ENCODE results near the gene POU3F1.

The POU3F1 gene

DNA sequence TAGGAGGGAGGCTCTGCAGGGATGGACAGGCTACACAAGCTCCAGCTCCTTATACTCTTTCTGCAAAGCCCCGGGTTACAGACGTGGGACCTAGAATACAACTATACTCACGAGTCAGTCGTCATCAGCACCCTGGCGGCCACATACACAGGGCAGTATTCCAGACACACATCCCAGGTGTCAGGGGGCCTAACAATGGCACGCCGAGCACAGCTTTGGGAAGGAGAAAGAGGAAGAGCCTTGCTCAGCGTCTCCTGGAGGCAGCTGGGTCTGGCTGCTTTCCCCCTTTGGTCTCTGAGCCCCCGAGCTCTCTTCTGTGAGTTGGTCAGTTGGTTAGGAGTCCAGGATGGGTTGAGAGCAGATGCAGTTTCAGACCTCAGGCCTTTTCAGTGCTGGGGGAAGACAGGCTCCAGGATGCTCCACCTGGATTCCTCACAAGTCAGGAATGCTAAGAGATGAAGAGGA, 4.5 kb upstream of the POU3F1 start:
- TF ChIP-seq, protein P1, sequence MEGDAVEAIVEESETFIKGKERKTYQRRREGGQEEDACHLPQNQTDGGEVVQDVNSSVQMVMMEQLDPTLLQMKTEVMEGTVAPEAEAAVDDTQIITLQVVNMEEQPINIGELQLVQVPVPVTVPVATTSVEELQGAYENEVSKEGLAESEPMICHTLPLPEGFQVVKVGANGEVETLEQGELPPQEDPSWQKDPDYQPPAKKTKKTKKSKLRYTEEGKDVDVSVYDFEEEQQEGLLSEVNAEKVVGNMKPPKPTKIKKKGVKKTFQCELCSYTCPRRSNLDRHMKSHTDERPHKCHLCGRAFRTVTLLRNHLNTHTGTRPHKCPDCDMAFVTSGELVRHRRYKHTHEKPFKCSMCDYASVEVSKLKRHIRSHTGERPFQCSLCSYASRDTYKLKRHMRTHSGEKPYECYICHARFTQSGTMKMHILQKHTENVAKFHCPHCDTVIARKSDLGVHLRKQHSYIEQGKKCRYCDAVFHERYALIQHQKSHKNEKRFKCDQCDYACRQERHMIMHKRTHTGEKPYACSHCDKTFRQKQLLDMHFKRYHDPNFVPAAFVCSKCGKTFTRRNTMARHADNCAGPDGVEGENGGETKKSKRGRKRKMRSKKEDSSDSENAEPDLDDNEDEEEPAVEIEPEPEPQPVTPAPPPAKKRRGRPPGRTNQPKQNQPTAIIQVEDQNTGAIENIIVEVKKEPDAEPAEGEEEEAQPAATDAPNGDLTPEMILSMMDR (IDR thresholded peaks at IDR 0.05; ENCODE audit: low read depth, low read length) = no peak
- no peak for DNase-seq (ENCODE audit: low read depth in 2 of 2)
- H3K4me3 ChIP-seq (replicated peaks in 1 of 2; ENCODE audit: low read depth in 2 of 2, low read length in 2 of 2) = no peak overlapping the region

DNA sequence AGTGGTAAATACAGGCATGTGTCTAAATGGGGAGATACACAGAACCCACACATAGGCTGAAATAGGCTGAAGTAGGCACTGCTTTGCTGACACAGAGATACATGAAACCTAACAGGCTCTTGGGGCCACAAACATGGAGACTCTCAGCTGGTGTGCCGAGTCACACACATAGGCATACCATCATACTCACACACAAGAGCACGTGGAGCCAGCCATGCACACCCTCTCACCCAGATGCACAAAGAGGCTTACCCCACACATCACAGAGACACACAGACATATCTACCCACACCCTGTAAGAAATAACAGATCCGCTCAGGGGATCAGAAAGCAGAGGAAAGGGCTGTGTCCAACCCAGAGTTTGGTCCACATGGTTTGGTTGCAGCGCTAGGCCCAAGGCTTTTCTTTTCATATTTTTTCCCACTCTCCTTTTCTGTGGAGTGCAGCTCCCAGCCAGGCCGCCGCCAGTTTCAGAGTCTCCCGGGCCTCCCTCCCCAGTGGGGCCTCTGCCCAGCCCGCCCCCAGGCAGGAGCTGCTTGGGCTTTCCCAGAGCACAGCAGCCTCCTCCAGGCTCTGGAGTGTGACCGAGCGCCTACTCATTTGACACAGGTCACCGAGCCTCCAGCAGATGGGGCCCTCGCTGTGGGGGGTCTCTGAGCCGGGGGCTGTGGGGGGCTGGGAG, 3.9 kb upstream of the POU3F1 start:
- TF ChIP-seq, protein P1 (IDR thresholded peaks at IDR 0.05; ENCODE audit: low read depth, low read length) = no peak
- DNase-seq (ENCODE audit: low read depth in 2 of 2) = no peak
- no peak overlapping the region for H3K4me3 ChIP-seq (replicated peaks in 1 of 2; ENCODE audit: low read depth in 2 of 2, low read length in 2 of 2)

DNA sequence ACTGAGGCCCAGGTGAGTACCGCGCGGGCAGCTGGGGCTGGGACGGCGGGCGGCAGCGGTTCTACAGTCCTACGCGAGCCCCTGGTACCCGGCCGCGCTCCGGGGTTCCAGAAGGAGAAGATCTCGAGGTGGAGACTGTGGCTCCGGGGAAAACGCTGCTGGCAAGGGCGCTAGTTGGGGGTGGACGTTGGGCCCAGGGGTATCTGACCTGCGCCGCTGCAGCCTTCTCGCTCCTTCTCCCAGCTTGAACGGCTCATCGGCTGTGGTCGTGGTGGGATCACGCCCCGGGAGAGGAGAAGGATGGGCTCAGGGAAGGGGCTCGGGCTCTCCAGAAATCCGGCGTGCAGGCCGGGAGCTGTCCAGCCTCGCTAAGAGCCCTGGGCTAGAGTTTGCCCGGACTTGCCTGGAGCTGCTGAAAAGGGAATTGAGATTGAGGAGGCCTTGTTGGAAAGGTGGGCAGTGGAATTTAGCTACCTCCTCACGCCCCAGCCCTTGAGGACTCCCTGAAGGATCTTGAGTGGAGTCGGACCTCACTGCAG, 1.1 kb upstream of the POU3F1 start:
- peak; percentile 33 to 36 for DNase-seq (ENCODE audit: low read depth in 2 of 2)
- peak overlapping the region; percentile 47 to 57 for H3K4me3 ChIP-seq (replicated peaks in 1 of 2; ENCODE audit: low read depth in 2 of 2, low read length in 2 of 2)

DNA sequence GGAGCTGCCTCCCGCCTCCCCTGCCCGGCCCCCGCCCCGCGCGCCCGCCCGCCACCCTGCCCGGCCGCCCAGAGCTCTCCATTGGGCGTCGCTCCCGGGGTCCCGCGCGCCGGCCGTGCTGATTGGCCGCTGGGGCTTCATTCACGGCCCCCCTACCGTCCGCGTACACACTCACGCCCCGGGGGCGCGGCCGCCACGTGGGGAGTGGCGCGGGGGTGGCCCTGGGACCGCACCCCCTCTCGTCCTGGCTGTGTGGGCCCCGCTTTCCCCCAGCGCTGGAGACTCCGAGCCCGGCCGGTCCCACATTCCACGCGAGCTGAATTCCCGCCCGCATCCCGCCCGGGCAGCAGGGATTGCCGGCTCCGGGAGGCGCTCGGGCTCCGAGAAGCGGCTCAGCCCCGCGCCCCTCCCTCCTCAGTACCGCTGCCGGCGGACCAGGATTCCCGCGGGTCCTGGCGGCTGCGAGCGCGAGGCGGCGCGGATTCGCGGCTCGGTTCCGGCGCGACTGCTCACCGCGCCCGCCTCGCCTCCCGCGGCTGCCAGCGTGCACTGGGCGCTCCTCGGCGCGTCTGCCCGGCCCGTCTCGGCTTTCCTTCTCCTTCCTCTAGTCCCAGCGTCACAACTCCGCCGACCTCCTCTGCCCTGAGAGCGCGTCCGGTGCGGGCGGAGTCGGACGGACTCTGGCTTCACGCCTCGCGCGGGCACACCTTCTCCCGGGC, 450 bp upstream of the POU3F1 start:
- peak; percentile 74 to 82 for DNase-seq (ENCODE audit: low read depth in 2 of 2)
- TF ChIP-seq, protein P1 (IDR thresholded peaks at IDR 0.05; ENCODE audit: low read depth, low read length) = no peak
- H3K4me3 ChIP-seq (replicated peaks in 1 of 2; ENCODE audit: low read depth in 2 of 2, low read length in 2 of 2) = peak overlapping the region; percentile 47 to 57

More for the DNA sequence above, 1.1 kb upstream of the POU3F1 start:
- TF ChIP-seq, protein P1 (IDR thresholded peaks at IDR 0.05; ENCODE audit: low read depth, low read length) = no peak

DNA sequence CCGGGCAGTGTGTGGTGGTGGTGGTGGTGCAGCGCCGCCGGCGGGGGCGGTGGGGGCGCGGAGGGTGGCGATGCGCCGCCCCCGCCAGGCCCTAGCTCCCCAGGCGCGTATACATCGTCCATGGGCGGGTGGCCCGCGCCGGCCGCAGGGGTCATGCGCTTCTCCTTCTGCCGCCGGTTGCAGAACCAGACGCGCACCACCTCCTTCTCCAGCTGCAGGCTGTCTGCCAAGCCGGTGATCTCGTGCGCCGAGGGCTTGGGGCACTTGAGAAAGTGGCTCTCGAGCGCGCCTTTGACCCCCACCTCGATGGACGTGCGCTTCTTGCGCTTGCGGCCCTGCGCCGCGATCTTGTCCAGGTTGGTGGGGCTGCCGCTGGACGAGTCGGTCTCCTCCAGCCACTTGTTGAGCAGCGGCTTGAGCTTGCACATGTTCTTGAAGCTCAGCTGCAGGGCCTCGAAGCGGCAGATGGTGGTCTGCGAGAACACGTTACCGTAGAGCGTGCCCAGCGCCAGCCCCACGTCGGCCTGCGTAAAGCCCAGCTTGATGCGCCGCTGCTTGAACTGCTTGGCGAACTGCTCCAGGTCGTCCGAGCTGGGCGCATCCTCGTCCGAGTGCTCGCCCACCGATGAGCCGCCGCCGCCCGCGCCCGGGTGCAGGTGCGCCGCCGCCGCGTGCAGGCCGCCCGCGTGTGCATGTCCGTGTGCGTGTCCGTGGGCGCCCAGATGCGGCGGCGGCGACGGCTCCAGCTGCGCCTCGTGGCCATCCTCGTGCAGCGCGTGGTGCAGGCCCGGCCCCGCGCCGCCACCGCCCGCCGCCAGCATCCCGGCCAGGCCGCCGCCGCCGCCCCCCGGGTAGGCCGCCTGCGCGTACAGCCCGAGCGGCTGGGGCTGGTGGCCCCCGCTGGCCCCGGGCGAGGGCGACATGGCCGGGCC, 926 bp downstream of the POU3F1 start:
- TF ChIP-seq, protein P1 (IDR thresholded peaks at IDR 0.05; ENCODE audit: low read depth, low read length) = no peak
- peak in 1 of 2 donors; percentile 22 for DNase-seq (ENCODE audit: low read depth in 2 of 2)
- H3K4me3 ChIP-seq (replicated peaks in 1 of 2; ENCODE audit: low read depth in 2 of 2, low read length in 2 of 2) = no peak overlapping the region
